ENCODE data around the gene ADK. TPM values are rescaled to one million over a fixed set of nuclear protein-coding genes. Genes with fewer than 3 reads are reported as not detected.
"Not testable (repeated sequence)": the region's sequence is repeated elsewhere in the genome, so short reads cannot be mapped to it uniquely, and the experiment has no call there.

The ADK gene
- total and polyA plus RNA-seq, 2 donors from 2014 or later, result 33.0 to 38.3 TPM

DNA sequence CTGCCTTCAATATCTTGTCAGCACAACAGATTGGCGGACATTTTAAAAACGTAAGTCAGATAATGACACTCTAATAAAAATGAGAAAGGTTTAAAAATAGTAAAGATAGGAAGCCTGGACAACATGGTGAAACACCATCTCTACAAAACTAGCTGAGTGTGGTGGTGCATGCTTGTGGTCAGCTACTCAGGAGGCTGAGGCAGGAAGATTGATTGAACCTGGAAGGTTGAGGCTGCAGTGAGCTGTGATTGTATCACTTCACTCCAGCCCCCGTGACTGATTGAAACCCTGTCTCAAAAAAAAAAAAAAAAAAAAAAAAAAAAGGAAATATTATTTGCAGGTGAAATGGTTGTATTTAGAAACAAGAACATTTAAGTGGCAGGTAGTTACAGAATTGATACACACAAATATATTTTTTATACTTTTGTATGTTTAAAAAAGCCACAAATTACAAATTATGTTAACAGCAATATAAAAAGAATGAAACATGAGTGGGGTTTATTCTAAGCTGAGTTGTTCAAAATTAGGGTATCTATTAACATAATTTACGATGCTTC, 141.9 kb downstream of the ADK start:
- intact Hi-C loops (cut with DNase I), result no loop called here
- Histone ChIP-seq H3K27me3 (ENCODE audit: control insufficient read depth, insufficient read depth, low read length) (no peaks in the 10 kb centered on the region), H3K9ac (ENCODE audit: low read length in 3 of 3) (no peak overlapping the region), H3K4me3 (ENCODE audit: low read length in 3 of 3) (no peak overlapping the region), H3K36me3 (ENCODE audit: control insufficient read depth in 2 of 3, insufficient read depth in 3 of 3, low read length in 3 of 3) (no peaks in the 10 kb centered on the region), H3K9me3 (ENCODE audit: control insufficient read depth in 2 of 3, insufficient read depth in 1 of 3, low read length in 3 of 3) (no peaks in the 10 kb centered on the region), H3K4me1 (ENCODE audit: control insufficient read depth in 2 of 3, insufficient read depth in 2 of 3, low read depth in 1 of 3, low read length in 3 of 3) (no peaks in the 10 kb centered on the region), H3K27ac (ENCODE audit: low read depth in 2 of 2, low read length in 2 of 2) (no peak overlapping the region)
- FAIRE-seq, result no peak
- peak in 4 of 5 donors; percentile 31 to 60 (median 36) for DNase-seq
- TF ChIP-seq CTCF (IDR thresholded peaks at IDR 0.05; ENCODE audit: borderline replicate concordance, extremely low read depth, insufficient read depth), result no peak

DNA sequence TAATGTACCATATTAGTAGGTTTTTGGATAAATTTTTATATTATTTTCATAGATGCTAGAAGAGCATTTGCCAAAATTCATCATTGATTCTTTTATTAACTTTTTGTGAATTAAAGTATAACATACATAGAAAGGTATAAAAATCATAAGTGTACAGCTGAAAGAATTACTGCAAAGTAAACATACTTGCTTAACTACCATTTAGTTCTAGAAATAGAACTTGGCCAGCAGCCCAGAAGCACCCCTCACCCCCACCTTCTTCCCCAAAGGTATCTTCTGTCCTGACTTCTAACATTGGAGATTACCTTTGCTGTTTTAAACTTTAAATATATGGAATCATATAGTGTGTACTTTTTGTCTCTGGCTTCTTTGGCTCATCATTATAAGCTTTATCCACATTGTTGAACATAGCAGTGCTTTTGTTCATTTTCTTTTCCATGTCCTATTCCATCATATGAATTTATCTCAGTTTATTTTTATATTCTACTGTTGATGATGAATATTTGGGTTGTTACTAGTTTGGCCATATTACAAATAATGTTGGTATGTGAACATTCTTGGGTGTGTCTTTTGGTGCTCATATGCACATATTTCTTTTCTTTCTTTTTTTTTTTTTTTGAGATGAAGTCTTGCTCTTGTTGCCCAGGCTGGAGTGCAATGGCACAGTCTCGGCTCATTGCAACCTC, 142.8 kb downstream of the ADK start:
- no peak overlapping the region for H3K27ac ChIP-seq (ENCODE audit: low read depth in 2 of 2, low read length in 2 of 2)
- intact Hi-C loops (cut with DNase I), result no loop called here

DNA sequence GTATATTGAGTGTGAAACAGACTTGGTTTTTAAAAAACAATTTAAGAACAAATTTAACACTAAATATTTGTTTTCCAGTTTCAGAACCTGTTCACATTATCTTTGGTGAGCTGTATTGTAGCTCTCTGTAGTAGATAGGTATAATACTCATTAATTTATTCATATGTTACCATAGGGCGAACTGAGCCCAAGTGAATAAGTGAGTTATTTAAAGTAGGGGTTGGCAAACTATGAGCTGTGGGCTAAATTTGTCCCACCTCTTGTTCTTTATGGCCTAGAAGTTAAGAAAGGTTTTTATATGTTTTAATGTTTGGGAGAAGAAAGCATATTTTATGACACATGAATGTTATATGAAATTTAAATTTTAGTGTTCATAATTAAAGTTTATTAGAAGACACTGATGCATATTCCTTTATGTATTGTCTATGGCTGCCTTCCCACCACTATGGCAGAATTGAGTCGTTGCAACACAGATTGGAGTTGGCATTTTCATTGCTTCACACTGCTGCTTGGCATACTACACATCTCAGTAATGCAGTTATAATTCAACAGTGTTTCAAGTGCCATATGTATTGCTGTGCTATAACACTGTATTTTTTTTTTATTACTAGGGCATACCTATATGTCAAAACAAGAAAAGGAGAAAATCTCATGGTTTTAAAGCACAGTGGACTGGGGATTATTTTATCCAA, 146.5 kb downstream of the ADK start:
- FAIRE-seq (no peak), DNase-seq (no peak)
- no peak overlapping the region for H3K27ac ChIP-seq (ENCODE audit: low read depth in 2 of 2, low read length in 2 of 2)
- no peaks in the 10 kb centered on the region for H3K36me3 ChIP-seq (ENCODE audit: control insufficient read depth in 2 of 3, insufficient read depth in 3 of 3, low read length in 3 of 3)
- H3K4me3 ChIP-seq (ENCODE audit: low read length in 3 of 3), result no peak overlapping the region
- no peak overlapping the region for H3K9ac ChIP-seq (ENCODE audit: low read length in 3 of 3)
- intact Hi-C loops (cut with DNase I), result no loop called here
- H3K4me1 ChIP-seq (ENCODE audit: control insufficient read depth in 2 of 3, insufficient read depth in 2 of 3, low read depth in 1 of 3, low read length in 3 of 3), result no peaks in the 10 kb centered on the region
- no peaks in the 10 kb centered on the region for H3K9me3 ChIP-seq (ENCODE audit: control insufficient read depth in 2 of 3, insufficient read depth in 1 of 3, low read length in 3 of 3)
- H3K27me3 ChIP-seq (ENCODE audit: control insufficient read depth, insufficient read depth, low read length), result no peaks in the 10 kb centered on the region
- TF ChIP-seq CTCF (IDR thresholded peaks at IDR 0.05; ENCODE audit: borderline replicate concordance, extremely low read depth, insufficient read depth), result no peak

More for the DNA sequence above, 142.8 kb downstream of the ADK start:
- H3K9me3 ChIP-seq (ENCODE audit: control insufficient read depth in 2 of 3, insufficient read depth in 1 of 3, low read length in 3 of 3), result no peaks in the 10 kb centered on the region
- DNase-seq, result peak in 3 of 5 donors; percentile 15 to 62 (median 58)
- no peaks in the 10 kb centered on the region for H3K27me3 ChIP-seq (ENCODE audit: control insufficient read depth, insufficient read depth, low read length)
- no peak for TF ChIP-seq CTCF (IDR thresholded peaks at IDR 0.05; ENCODE audit: borderline replicate concordance, extremely low read depth, insufficient read depth)
- H3K9ac ChIP-seq (ENCODE audit: low read length in 3 of 3), result no peak overlapping the region
- H3K36me3 ChIP-seq (ENCODE audit: control insufficient read depth in 2 of 3, insufficient read depth in 3 of 3, low read length in 3 of 3), result no peaks in the 10 kb centered on the region
- H3K4me3 ChIP-seq (ENCODE audit: low read length in 3 of 3), result no peak overlapping the region
- H3K4me1 ChIP-seq (ENCODE audit: control insufficient read depth in 2 of 3, insufficient read depth in 2 of 3, low read depth in 1 of 3, low read length in 3 of 3), result no peaks in the 10 kb centered on the region
- FAIRE-seq, result no peak

- H3K27ac ChIP-seq (ENCODE audit: low read depth in 2 of 2, low read length in 2 of 2); FAIRE-seq; H3K27me3 ChIP-seq (ENCODE audit: control insufficient read depth, insufficient read depth, low read length); H3K9ac ChIP-seq (ENCODE audit: low read length in 3 of 3); H3K9me3 ChIP-seq (ENCODE audit: control insufficient read depth in 2 of 3, insufficient read depth in 1 of 3, low read length in 3 of 3); DNase-seq; H3K4me1 ChIP-seq (ENCODE audit: control insufficient read depth in 2 of 3, insufficient read depth in 2 of 3, low read depth in 1 of 3, low read length in 3 of 3); intact Hi-C loops (cut with DNase I); H3K36me3 ChIP-seq (ENCODE audit: control insufficient read depth in 2 of 3, insufficient read depth in 3 of 3, low read length in 3 of 3); H3K4me3 ChIP-seq (ENCODE audit: low read length in 3 of 3): not testable (repeated sequence)
Observed at GRCh38 chr10:74300074-74300621, 149.1 kb downstream of the ADK start.
